Stimulated activated CD4-positive, alpha-beta T cell treated with anti-CD3 and anti-CD28 coated beads, Interleukin-15, amount 100 ng/mL, for 48 hours (primary cell): ENCODE data around the gene XRCC6.
"Not testable (repeated sequence)": the region's sequence is repeated elsewhere in the genome, so short reads cannot be mapped to it uniquely, and the experiment has no call there.

ENCODE experiments used
- DNase-seq, 2 donors: peaks; one replicate each; pipeline ENCODE4 v3.0.0-alpha.2; 2020; ENCODE audit warnings: low read depth in 2 of 2

XRCC6 gene

DNA sequence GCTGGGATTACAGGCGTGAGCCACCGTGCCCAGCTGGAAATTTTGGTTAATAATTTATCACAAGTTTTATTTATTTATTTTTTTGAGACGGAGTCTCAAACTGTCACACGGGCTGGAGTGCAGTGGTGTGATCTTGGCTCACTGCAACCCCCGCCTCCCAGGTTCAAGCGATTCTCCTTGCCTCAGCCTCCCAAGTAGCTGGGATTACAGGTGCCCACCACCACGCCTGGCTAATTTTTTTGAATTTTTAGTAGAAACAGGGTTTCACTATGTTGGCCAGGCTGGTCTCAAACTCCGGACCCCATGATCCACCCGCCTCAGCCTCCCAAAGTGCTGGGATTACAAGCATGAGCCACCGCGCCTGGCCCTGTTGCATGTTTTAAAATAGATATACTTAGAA is 65.8 kb downstream of the XRCC6 start:
- not testable (repeated sequence) for DNase-seq

DNA sequence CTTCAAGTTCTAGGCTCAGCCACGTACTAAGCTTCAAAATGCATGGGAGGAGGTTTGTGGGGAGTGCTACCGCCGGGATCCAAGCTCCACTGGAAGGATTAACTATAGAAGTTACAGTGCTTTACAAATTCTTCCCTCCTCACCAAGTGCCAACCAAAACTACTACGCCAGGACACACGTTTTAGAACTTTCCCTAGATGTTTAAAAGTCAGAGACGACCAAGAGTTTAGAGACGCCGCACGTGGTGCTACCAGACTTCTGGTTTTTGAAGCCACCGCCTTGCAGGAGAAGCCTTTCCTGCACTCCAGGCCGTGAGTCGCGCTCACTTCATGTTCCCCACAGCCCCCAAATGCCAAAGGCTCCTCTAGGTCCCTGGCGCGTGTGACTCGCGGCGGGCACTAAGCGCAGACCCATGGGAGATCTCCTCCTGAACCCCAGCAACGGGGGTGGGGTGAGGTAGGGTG is 66.8 kb downstream of the XRCC6 start:
- DNase-seq = no peak

DNA sequence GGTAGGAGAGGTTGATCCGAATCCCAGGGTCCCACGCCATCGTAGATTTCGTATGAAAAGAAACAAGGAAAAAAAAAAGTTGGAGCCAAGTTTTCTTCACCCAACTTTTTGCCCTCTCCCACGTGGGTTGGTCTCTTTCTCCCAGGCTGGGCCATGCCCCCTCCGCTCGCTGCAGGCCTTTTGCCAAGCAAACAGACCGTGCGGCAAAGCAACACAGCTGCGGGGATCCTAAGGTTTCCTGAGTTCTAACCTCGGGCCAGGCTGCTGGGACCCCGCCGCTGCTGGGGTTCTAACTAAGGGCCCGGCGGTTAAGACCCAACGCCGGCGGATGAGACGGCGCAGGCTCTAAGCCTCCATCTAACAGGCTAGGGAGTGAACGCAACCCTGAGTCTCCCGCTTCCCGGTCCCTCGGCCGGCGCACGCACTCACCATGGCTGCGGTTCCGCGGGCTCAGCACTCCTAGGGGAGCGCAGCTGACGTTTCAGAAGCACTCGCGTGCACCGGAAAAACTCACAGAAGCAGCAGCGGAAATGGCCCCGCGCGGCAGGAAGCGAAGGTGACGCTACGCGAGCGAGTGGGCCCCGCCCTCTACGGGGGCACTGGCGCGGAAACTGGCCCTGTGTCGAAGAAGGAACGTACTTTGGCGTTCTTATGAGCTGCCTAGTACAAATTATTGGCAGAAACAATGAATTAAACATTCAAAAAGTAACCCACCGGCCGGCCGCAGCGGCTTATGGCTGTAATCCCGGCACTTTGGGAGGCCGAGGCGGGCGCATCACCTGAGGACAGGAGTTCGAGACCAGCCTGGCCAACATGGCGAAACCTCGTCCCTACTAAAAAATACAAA is 67.5 kb downstream of the XRCC6 start, which contains the start of gene SNU13:
Gene SNU13 (minus strand): TSS at position 503 of the 847 bp plus-strand sequence. CDS start 71 bp downstream, at position 432.
- DNase-seq = peak; percentile 85 to 89

DNA sequence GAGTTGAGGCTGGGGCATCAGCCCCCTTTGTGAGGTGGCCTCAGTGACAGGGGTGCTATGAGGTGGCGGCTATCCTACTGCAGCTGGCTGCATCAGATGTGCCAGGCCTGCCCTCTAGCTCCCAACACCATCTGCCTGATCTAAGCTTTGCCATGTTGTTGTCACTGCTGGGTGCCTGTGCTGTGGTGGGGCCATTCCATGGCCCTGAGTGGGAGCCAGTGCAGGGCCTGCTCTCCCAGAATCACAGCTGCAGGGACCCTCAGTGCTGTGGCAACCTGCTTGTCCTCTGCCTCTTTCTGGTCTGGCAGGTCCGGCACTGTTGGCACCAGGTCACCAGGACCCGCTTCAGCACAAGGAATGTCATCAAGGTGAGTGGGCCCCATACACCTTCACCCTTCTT is 69.4 kb downstream of the XRCC6 start:
- DNase-seq = no peak

DNA sequence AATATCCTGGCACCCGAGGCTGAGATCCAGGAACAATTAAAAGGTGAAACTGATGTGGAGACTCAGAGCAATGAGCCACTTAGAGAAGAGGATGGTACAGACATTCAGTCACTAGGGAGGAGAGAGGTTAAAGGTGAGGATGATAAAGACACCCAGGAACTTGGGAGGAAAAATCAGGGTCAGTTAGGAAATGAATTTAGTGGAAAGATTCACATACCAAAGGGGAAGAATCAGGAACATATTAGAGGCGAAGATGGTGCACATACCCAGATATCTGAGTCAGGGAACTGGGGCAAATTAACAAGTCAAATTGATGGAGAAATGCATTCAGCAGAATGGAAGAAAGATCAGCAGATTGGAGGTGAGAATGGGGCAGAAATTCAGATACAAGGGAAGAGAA is 74.1 kb downstream of the XRCC6 start:
- no peak for DNase-seq

DNA sequence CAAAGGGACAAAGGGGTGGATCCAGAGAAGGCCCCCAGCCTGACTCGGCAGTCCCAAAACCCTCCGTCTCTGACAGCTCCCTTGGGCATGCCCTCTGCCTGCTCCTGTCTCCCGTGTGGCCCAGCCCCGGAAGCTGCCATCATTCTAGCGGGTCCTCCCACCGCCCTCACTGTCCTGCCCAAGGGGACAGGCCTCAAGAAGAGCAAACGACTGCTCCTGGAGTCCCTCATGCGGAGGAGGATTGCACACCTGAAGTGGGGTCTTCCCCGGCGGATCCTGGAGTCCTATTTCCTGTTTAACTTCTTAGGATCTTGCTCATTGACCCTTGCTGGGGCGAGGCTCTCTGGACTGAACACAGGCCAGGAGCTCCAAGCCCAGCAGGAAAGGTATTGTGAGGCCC is 75.6 kb downstream of the XRCC6 start:
- no peak for DNase-seq

DNA sequence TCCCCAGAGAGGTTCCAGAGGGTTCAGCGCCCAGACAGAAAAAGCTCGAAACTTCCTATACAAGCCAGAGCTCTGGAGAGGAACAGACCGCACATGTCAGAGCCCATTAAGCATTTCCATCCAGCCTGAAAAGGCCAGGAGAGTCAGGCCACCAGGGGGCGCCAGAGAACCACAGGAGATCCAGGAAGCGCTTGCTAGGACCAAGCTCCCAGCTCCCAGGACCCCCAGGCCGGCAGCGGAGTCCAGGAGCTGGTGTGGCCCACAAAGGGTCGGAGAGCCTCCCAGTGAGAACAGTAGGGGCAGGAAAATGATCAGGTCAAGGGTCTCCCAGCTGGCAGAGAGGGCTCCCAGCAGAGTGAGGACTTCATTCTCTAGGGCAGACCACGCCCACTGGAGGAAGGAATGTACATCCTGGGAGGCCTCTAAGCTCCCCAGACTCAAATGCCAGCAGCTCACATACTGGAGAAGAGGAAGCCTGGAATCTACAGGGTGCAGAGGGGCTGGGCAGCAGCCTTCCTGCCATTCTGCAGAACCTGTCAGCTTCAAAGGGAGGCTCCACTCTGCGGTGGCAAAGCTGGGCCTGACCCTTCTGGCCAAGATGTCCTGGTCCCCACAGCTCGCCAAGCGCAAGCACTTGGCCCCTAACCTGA is 76.2 kb downstream of the XRCC6 start:
- DNase-seq = peak; percentile 77 to 88

DNA sequence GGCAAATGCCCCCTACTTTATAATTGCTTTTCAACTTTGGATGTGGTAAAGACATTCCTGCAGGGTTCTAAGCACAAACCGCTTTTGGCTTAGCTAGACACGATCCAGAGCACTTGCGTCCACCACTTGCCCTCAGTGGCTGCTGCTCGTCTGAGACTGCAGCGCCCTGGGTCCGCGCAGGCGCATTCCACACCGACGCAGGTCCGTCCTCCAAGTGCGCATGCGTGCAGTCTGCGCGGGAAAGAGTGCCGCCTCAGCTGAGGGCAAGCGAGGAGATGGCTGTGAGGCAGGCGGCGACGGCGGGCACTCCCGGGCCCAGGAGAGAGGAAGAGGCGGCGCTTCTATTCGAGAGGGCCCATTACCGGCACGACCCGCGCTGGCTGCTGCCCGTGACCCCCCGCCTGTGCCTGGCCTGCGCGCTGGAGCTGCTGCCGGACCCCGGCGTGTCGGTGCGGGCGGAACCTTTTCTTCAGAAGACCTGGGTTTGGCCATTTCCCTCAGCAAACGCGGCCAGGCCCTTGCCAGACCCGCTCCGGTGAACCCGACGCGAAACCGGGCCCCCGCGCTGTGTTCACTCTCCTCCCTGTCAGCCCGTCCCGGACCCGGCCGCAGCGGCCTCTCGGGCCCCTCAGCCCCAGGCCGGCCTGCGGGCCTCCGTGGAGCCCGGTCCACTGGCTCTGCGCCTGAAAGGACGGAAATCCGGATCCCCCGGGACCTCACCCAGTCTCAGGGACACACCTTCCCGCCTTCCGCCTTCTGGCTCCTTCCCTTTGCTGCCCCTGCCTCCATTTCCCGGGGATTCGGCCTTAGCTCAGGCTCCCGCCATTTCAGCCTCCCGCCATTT is 78.4 kb downstream of the XRCC6 start, which contains the start of gene MEI1:
Gene MEI1 (plus strand): TSS at position 240 of the 844 bp plus-strand sequence. CDS start 36 bp downstream, at position 276.
- peak; percentile 88 to 90 for DNase-seq

DNA sequence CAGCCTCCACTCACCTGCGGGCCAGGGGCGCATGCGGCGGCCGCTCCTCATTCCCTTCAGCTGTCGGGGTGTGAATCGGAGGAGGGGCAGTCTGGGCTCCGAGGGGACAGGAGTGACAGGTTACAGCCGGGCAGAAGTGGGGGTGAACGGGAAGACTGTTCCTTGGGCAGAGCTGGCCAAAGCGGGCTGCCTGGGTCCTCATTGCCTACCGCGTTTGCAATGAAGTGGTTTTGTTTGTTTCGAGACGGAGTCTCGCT is 78.9 kb downstream of the XRCC6 start:
- no peak for DNase-seq

DNA sequence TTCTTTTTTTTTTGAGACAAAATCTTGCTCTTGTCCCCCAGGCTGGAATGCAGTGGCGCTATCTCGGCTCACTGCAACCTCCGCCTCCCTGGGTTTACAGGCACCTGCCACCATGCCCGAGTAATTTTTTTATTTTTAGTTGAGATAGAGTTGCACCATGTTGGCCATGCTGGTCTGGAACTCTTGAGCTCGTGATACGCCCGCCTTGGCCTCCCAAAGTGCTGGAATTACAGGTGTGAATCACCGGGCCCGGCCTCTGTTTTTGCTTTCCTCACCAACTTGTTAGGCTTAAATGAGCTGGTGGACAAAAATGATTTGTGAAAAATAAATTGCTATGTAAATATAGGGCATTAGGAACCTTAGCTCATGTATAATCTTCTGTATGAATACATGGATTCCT is 81.7 kb downstream of the XRCC6 start:
- DNase-seq = no peak

DNA sequence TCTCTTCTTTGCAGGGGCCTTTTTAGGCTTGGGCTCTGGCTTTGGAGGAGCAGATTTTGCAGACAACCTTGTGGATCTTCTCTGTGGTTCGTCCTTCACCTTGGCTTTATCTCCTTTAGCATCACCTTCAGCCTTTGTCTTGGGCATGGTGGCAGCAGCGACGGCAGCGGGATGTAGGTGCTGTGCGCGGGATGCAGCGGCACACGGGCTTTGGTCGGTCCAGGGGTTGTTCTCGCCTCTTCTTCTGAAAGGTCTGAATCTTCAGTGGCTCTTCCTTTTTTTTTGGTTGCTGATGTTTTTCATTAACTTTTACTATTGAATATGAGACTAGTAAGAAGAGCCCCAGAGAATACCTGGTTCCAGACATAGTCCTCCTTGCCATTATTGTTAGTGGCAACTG is 88.2 kb downstream of the XRCC6 start:
- no peak for DNase-seq

DNA sequence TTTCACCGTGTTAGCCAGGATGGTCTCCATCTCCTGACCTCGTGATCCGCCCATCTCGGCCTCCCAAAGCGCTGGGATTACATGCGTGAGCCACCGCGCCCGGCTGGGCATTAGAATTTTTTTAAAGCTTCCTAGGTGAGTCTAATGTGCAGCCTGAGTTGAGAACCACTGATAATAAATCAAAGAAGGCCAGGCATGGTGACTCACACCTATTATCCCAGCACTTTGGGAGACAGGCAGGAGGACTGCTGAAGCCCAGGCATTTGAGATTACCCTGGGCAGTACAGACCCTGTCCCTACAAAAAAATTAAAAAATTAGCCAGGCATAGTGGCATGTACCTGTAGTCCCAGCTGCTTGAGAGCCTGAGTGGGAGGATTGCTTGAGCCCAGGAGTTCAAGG is 91.9 kb downstream of the XRCC6 start:
- DNase-seq = no peak
